Right ventricle myocardium superior (tissue), 1 donor: ENCODE measurements around the gene PLEKHO1. TPM values are rescaled to one million over a fixed set of nuclear protein-coding genes. Genes with fewer than 3 reads are reported as not detected.
"Not testable (repeated sequence)": the region's sequence is repeated elsewhere in the genome, so short reads cannot be mapped to it uniquely, and the experiment has no call there.

Experiments used
- ATAC-seq: fragments of 200-7000 bp; cut with Tn5 transposase; one replicate; pipeline ENCODE4 v1.9.1; 2020; ENCODE audit warnings: mild to moderate bottlenecking; ENCODE audit not compliant: poor library complexity
- DNase-seq: peaks from one replicate; pipeline ENCODE4 v3.0.0-alpha.2; 2020
- intact Hi-C: fragments of 100-400 bp; cut with DNase I; formaldehyde crosslinking; loops from one replicate; pipeline ENCODE4 v1.11.2; 2022
- total RNA-seq: library from RNA; stranded (reverse); fragmentation: NEBNext Ultra II Directional; extraction: Animal tissue kit (Norgen Biotek cat#: 25700); gene quantifications from one replicate; pipeline ENCODE4 v1.2.1, GENCODE V29; 2021
- donor health status: DM: no; HTN: yes; CAD: no; lungs with severe emphysema.

The PLEKHO1 gene
- total RNA-seq, 1 donor from 2014 or later, result 45.9 TPM

- intact Hi-C loops, result no loop called here
Observed at GRCh38 chr1:150207281-150207971, 57.7 kb downstream of the PLEKHO1 start.

GRCh38 chr1:150208460-150208859 lies 58.7 kb downstream of the PLEKHO1 start:
- intact Hi-C loops, ATAC-seq, DNase-seq: not testable (repeated sequence)

More at GRCh38 chr1:150207281-150207971, 57.7 kb downstream of the PLEKHO1 start:
- ATAC-seq (no peak), DNase-seq (no peak)

Other genes starting within 250 kb of the PLEKHO1 start
- 0.32 TPM for gene SV2A, start 232.1 kb upstream of the PLEKHO1 start, total RNA-seq
- gene SF3B4, start 222.1 kb upstream of the PLEKHO1 start, total RNA-seq, result 22.8 TPM
- gene MTMR11, start 213.0 kb upstream of the PLEKHO1 start, total RNA-seq, result 2.0 TPM
- 23.2 TPM for gene OTUD7B, start 139.2 kb upstream of the PLEKHO1 start, total RNA-seq
- 48.9 TPM for gene VPS45, start 82.1 kb upstream of the PLEKHO1 start, total RNA-seq
- 24.9 TPM for gene ANP32E, start 86.2 kb downstream of the PLEKHO1 start, total RNA-seq
- 14.0 TPM for gene CA14, start 107.9 kb downstream of the PLEKHO1 start, total RNA-seq
- gene APH1A, start 119.1 kb downstream of the PLEKHO1 start, total RNA-seq, result 53.6 TPM
- 8.8 TPM for gene C1orf54, start 122.9 kb downstream of the PLEKHO1 start, total RNA-seq
- gene CIART, start 132.6 kb downstream of the PLEKHO1 start, total RNA-seq, result 11.8 TPM
- gene MRPS21, start 143.9 kb downstream of the PLEKHO1 start, total RNA-seq, result 71.2 TPM
- 18.0 TPM for gene PRPF3, start 171.6 kb downstream of the PLEKHO1 start, total RNA-seq
- 20.8 TPM for gene RPRD2, start 214.2 kb downstream of the PLEKHO1 start, total RNA-seq